GM21825 (cell line): ENCODE results near the gene NME7.
"Not testable (repeated sequence)": the region's sequence is repeated elsewhere in the genome, so short reads cannot be mapped to it uniquely, and the experiment has no call there.

Experiments used
- ATAC-seq: cut with Tn5 transposase; IDR thresholded peaks from one replicate; pipeline ENCODE4 v1.9.1; 2021; ENCODE audit warnings: mild to moderate bottlenecking, moderate library complexity; ENCODE audit not compliant: unreplicated experiment

NME7 gene

DNA sequence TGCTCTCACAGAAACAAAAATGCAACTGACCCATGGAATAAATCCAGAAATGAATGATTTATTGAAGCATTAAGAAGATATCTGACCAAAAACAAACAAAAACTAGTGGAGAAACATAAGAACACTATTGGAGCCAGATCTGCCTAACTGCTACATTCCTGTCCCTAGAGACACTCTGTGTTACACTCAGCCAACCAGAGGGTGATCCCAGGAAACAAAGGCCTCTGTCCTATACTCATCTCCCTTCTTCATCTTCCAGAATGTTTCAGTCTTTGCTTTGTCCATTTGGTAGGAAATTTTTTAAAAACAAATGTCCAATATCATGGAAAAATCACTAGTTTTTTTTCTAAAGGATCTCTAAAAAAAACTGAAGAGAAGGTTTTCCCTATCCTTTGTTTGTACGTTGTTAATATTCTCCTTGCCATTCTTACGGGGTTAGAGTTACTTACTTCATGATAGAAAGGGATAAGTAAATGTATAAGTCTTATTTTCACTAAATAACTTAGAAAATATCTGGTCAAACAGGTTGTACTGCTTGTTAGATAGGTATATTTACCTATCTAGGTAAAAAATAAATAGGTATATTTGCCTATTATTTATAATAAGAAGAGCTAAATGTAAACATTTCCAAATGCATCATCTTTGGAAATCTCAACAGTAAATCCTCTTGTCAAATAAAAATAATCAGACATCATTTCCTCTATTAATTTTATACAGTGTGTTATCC, 59.1 kb downstream of the NME7 start:
- no peak for ATAC-seq

DNA sequence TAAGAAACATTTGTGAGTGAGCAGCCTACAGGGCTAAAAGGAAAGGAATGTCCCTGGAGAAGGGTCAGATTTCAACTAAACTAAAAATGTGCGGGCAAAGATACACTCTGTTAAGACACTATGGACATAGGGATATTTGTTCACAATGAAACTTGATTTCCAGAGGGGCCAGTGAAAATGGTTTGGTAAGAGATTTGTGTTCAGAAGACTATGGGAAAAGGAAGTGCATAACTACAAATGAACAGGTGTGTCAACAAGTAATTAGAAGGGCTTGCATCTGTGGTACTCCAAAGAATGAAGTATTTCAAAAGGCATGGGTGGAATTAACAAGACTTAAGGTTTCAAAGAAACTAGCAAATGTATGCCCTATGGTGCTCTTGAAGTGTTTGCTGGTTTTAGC, 60.4 kb downstream of the NME7 start:
- ATAC-seq: no peak

DNA sequence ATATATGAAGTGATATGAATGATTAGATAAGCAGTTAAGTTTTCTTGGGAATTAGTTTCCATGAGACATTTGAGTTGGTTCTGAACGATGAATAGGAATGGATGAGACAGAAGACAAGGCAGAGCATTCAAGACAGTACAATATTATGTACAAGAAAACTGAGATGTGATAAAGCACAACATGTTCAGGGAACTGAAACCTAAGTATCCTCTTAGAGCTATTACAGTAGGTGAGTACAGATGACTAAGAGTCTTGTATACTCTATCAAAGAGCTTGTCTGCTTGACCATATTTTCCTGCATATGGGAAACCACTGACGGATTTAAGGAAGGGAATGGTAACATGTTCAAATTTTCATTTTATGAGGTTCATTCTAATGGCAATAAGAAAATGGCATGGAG, 61.6 kb downstream of the NME7 start:
- no peak for ATAC-seq

DNA sequence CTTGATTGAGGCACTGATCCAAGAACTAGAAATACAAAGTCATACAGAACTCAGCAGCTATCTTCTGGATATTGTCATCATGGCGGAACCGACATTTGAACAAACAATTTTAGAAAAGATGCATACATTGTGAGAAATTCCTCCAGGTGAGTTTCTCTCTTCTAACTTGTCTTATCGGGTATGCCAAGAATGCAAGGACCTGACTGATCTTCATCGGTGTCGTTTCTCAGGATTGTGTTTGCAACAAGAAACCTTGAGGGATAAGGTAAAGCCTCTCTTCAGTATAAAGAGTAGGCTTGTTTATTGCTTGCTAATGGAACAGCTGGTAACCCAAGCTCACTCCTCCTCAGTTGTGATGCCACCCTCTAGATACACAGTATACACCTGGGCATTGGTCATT, 62.2 kb downstream of the NME7 start:
- ATAC-seq: no peak

DNA sequence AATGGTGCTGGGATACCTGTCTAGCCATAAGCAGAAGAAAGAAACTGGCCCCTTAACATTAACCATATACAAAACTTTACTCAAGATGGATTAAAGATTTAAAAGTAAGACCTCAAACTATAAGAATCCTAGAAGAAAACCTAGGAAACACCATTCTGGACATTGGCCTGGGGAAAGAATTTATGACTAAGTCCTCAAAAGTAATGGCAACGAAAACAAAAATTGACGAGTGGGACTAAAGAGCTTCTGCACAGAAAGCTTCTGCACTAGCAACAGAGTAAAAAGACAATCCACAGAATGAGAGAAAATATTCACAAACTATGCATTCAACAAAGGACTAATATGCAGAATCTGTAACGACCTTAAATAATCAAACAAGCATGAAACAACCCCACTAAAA, 66.7 kb downstream of the NME7 start:
- ATAC-seq: no peak

DNA sequence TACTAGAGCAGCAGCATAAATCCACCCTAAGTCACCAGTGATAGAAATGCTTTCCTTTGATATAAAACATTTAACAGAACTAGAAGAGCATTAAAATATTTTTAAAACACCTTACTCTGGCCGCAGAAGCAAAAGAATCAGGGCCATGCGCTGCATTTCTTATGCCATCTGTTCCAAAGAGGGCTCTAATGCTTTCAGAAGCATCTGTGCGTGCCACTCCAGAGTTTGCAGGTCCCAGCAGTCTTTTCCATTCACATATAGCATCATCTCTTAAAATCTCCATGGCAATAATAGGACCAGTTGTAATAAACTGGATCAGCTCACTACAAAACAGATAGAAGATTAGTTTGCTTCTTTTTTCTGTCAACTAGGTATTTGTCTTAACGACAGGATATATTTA, 69.2 kb downstream of the NME7 start:
- no peak for ATAC-seq

DNA sequence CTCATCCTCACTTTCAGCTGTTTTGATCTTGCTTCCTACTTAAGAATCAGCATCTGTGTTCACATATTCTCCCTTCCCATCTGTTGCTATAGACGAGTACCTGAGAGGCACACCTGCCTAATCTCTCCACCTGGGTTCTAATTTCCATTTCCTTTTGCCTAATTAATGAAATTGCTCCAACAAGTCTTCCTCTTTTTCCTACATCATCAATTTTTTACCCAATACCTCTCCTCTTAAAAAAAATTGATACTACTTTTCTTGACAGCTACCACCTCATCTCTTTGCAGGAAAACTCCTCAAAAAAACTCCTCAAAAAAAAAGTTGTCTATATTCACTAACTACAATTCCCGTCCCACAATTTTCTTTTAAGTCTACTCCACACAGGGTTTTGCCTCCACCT, 71.8 kb downstream of the NME7 start:
- no peak for ATAC-seq

DNA sequence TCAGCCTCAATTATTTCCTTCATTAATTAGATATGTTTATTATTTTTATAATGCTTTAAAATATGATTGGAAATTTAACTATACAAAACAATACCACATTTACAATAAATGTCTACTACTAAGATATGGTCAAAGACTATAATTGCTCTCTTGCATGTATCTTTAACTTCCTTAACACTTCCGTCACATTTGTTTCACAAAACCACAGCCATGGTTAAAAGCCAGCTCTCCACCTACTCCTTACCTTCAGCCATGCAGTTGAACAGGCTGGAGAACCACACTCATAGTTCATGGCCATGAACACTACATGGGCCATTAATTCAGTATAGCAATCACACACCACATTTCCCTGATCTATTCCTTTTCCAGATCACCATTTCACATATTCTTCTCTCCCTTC, 72.2 kb downstream of the NME7 start:
- no peak for ATAC-seq

DNA sequence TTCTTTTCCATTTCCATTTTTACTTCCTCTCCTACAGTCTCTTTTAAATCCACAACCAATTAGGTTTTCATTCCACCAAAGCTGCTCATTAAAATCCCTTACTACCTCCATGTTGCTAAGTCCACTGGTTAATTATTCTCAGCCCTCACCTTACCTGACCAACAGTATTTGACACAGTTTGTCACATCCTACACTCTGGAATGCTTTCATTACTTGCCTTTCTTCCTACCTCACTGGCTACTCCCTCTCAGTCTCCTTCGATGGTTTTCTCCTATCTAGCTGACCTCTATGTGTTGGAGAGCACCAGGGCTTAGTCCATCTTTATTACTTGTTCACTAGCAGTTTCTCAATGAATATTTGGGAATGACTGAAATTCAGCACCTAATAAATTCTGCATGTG, 78.6 kb downstream of the NME7 start:
- no peak for ATAC-seq

DNA sequence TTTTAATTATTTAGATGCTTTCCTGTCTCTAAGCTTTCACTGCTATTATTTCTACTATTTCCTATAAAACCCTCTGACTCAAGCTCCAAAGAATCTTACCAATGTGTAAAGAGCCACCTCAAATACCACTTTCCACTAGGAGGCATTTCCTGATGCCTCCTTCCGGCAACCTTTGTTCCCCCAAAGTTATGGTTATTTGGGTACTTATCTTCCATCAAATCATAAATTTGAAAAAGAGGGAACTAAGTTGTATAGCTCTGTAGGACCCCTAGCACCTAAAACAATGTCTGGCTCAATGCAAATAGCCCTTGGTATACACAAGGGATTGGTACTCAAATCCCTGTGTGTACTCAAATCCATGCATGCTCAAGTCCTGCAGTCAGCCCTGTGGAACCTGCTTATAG, 79.6 kb downstream of the NME7 start:
- ATAC-seq: no peak

DNA sequence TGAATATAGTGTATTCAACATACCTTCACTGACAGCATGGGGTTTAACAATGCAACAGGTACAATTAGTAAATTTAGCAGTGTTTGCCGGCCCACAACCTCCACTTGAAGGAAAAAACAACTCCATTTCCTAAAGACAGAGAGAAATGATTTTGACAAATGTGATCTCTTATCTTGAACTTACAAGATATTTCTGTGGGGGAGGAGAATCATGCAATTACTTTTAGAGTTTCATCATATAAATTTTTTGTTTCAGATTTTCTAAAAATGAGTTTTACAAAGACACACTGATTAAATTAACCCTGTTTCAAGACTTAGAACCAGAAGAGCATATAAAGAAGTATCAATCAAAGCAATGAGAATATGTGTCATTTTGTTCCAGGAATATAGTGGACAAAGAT, 80.3 kb downstream of the NME7 start:
- no peak for ATAC-seq

DNA sequence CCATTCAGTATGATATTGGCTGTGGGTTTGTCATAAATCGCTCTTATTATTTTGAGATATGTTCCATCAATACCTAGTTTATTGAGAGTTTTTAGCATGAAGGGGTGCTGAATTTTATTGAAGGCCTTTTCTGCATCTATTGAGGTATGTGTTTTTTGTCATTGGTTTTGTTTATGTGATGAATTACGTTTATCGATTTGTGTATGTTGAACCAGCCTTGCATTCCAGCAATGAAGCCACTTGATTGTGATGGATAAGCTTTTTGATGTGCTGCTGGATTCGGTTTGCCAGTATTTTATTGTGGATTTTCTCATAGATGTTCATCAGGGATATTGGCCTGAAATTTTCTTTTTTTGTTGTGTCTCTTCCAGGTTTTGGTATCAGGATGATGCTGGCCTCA, 86.0 kb downstream of the NME7 start:
- ATAC-seq: not testable (repeated sequence)

DNA sequence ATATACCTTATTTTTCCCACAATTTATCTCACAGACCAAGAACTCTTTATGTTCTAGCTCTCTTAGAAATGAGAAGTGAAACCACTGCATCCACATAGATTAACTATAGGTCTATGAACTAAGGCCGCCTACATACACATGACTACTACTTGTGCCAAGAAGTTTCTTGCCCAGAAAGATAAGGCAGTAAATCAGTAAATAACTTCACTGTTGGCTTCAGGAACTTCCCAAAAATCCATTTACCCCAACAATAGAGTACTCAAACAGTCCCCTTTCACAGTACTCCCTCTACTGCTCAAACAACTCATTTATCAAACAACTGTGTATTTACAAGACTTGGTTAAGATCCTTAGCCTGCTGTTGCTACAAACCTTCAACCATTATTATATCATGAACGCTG, 96.5 kb downstream of the NME7 start:
- no peak for ATAC-seq

DNA sequence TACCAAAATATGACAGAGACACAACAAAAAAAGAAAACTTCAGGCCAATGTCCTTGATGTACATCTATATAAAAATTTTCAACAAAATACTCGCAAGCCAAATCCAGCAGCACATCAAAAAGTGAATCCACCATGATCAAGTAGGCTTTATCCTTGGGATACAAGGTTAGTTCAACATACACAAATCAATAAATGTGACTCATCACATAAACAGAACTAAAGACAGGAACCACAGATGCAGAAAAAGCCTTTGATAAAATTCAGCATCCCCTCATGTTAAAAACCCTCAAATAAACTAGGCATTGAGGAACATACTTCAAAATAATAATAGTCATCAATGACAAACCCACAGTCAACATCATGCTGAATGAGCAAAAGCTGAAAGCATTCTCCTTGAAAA, 101.5 kb downstream of the NME7 start:
- ATAC-seq: no peak

DNA sequence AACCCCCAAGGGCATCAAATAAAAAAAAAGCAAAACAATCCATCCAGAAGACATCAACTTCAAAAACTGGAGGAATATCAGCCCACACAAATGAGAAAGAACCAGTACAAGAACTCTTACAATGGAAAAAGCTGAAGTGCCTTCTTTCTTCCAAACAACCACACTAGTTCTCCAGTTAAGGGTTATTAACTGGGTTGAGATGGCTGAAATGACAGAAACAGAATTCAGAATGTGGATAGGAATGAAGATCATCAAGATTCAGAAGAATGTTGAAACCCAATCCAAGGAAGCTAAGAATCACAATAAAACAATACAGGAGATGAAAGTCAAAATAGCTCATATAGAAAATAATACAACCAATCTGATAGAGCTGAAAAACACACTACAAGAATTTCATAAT, 104.5 kb downstream of the NME7 start:
- no peak for ATAC-seq

DNA sequence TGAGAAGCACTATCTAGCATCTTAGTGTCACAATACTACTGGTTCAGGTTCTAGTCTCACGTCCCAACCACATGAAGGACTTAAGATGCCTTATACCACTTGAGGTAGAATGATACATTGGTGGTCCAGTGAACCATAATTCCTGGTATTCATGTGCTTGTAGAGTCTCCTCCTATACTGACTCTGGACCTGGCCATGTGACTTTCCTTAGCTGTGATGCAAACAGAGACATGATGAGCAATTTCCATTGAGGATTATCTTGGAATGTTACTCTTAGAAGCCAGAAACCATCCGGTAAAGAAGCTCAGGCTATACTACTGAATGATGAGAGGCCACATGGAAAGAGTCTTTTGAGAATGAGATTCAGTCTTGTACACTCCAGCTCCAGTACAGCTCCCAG, 105.7 kb downstream of the NME7 start:
- ATAC-seq: no peak

DNA sequence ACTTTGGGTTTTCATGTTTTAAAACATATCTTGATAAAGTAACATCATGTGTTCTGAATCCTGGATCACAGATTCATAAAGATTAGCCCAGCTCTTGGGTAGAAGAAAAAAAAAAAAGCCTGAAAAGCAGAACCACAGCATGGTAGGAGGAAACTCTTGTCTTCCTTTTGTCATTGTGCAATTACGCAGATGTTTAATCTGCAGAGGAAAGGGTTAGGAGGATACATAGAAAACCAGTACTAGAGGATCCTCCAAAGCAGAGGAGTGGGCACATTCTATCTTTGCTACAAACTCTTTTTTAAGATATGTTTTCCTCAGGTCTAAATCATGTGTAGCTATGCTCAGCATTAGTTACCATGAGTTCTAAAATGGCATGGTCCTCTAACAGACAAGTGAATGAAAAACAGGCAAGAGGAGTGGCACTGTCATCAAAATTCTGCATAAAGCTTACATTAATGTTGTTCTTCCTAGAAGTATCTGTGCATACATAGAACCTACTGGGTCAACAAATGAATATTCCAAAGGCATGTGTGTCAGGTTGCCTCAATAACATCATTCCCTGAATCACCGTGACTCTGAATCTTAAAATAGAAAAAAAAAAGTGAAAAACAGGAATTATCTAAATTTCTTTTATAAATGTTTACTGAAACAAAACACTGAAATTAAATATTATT, 107.0 kb downstream of the NME7 start:
- ATAC-seq: no peak

DNA sequence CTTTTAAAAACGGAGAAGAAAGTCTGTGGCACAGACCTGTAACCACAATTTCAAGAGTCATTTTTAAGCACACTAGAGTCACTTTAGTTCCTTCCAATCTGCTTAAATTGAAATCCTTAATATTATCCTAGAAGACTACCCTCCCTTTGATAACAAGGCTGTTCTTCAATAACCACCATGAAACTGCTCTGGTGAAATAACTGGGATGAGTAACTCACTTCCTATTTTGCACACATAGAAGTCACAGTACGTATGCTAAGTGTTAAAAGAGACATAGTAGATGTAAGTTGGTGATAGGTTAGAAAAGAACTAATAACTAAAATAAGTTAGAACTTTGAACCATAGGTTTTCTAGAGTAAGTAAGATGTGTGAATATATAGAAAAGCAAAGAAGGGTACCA, 107.8 kb downstream of the NME7 start:
- ATAC-seq: no peak

DNA sequence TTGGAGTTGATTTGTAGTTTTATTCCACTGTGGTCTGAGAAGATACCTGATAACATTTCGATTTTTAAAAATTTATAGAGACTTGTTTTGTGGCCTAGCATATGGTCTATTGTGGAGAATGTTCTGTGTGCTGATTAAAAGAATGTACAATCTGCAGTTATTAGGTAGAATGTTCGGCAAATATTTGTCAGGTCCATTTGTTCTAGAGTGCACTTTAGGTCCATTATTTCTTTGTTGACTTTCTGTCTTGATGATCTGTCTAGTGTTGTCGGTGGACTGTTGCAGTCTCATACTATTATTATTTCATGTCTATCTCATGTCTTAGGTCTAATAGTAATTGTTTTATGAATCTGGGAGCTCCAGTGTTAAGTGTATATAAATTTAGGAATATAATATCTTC, 116.8 kb downstream of the NME7 start:
- no peak for ATAC-seq

DNA sequence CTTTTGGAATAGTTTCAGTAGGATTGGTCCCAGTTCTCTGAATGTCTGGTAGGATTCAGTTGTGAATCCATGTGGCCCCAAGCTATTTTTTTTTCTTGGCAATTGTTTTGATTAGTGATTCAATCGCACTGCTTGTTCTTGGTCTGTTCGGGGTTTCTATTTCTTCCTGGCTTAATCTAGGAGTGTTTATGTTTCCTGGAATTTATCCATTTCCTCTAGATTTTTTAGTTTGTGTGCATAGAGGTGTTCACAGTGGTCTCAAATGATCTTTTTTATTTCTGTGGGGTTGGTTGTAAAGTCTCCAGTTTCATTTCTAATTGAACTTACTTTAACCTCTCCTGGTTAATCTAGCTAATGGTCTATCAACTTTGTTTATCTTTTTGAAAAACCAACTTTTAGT, 117.6 kb downstream of the NME7 start:
- ATAC-seq: no peak

DNA sequence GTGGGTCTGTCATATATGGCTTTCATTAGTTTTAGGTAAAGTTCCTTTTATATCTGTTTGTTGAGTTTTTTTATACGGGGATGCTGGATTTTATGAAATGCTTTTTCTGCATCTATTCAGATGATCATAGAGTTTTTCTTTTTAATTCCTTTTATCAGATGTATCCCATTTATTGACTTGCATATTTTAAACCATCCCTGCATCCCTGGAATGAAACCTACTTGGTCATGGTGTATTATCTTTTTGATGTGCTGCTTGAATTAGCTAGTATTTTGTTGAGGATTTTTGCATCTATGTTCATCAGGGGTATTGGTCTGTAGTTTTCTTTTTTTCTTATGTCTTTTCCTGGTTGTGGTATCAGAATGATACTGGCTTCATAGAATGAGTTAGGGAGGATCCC, 118.0 kb downstream of the NME7 start:
- no peak for ATAC-seq

DNA sequence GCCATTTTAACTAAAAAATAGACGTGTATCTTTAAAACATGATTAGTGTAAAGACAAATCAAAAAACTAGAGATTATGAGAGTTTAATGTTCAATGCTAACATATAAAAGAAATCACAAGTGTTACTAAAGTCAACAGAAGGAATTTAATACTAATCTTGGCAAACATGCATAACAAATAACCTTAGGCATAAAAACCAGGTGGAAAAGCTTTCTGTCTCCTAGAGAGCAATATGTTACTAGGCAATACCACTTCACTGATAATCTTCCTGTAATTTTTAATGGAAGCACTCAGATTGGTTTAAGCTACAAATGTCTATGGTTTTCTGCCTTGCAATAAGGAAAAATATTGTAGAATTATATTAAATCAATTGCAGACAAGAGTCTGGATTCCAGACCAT, 121.9 kb downstream of the NME7 start:
- no peak for ATAC-seq
